Peyer's patch (tissue), 4 donors: ENCODE data around the gene RMND5A.
"Not testable (repeated sequence)": the region's sequence is repeated elsewhere in the genome, so short reads cannot be mapped to it uniquely, and the experiment has no call there.

Source experiments
- CTCF ChIP-seq, 6 experiments: fragments of 450-650 bp in 4 of 6; fragments of 200-600 bp in 2 of 6; sonication (generic) in 1 of 6; IDR thresholded peaks; one replicate each; pipeline ENCODE4 v1.5.1; 2017 to 2019; ENCODE audit warnings: antibody characterized with exemption in 6 of 6, mild to moderate bottlenecking in 3 of 6, moderate library complexity in 1 of 6
- POLR2A ChIP-seq, 2 donors: fragments of 450-650 bp; IDR thresholded peaks; one replicate each; pipeline ENCODE4 v1.5.1; 2017; ENCODE audit warnings: antibody characterized with exemption in 2 of 2, mild to moderate bottlenecking in 2 of 2, moderate library complexity in 2 of 2

GRCh38 chr2:86732040-86732525 lies 12.0 kb downstream of the RMND5A start:
- TF ChIP-seq CTCF, POLR2A (IDR thresholded peaks at IDR 0.05): not testable (repeated sequence)
